A172 (cell line): Measurements from ENCODE around the gene PDZD2. TPM values are rescaled to one million over a fixed set of nuclear protein-coding genes. Genes with fewer than 3 reads are reported as not detected.

Experiments used
- DNase-seq: peaks from one replicate; pipeline ENCODE4 v3.0.0-alpha.2; 2015; ENCODE audit warnings: low spot score
- total RNA-seq: library from RNA; depleted of rRNA; stranded (reverse); fragments of >200 nt; shearing (Covaris generic); gene quantifications from 2 replicates; pipeline ENCODE4 v1.2.3, GENCODE V29; 2014; rRNA removed

Gene PDZD2
- total RNA-seq, 1 experiment from 2014 or later = 0.16 TPM

DNA sequence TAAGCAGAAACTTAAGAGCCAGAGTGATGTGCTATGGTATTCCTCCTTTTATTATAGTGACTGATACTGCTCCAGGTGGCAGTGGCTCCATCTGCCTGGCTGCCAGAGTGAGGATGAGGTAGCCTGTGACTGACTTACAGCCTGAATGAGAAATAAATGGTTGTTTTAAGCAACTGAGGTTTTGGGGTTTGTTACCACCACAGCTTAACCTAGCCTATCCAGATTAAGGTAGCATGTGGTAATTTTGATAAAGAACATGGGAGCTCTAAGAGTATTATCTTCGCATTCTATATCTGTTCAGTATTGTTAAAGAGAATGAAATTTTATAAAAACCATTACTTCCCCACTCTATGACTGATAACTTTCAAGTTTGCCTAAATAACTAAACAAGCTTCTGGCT is 496.2 kb downstream of the PDZD2 start:
- DNase-seq = no peak

DNA sequence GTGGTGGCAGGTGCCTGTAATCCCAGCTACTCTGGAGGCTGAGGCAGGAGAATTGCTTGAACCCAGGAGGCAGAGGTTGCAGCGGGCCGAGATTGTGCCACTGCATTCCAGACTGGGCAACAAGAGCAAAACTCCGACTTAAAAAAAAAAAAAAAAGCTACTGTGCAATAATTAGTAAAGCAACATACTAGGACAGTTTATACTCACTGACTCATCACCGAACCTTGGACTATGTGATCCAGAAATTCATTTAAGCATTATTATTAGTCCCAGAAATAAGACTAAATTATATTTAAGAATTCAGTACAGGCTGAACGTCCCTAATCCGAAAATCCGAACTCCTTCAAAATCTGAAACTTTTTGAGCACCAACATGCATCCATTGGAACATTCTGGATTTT is 497.4 kb downstream of the PDZD2 start:
- no peak for DNase-seq

DNA sequence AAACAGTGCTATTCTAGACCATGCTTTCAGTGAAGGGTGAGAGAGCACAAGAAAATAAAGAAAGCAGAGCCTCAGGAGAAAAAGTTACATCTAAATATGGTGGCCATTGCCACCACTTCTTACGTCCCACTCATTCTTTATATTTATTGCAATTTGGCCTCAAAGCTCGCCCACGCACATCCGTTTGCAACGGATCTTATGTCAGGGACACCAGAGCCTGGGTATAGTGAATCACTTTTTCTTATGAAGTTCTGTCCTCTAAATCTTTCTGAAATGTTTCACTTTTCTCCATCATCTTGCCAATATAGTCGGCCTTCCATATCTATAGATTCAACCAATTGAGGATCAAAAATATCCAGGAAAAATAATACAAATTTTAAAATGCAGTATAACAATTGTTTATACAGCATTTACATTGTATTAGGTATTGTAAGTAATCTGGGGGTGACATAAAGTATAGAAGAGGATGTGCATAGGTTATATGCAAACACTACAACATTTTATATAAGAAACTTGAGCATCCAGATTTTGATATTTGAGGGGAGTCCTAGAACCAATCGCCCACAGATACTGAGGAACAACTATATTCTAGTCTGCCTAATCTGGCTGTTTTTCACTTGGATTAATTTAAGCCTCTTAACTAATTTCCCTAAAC is 500.0 kb downstream of the PDZD2 start:
- DNase-seq = no peak

DNA sequence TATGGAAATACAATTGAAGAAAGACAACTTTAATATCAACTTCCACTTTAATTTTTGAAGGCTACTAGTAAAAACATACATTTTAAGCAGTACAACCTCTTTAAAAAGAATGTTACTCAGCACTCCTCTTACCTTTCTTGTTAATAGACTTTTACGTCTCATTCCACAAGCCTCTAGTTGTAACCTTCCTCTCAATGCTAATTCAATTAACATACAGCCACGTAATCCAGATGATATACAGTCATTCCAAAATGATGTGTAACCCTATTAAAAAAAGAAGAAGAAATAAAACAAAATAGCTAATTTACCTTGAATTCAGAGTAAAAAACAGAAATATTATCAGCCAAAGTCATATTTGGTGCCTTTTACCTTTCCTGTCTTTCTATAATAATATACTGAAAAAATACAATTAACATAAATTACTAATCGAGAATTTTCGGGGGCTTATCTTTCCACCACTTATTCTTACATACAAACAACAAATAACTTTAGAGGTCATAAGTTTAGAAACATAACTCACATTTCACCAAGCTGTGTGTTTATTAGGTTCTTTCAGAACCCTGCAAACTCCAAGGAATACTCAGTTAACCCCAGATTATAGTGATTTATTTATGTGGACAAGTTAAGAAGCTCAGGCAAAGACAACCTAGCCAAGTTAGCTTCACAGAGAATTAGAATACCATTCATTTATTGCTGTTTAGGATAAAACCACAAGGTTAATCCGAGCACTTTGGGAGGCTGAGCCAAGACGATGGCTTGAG is 504.9 kb downstream of the PDZD2 start:
- DNase-seq = peak; percentile 4

DNA sequence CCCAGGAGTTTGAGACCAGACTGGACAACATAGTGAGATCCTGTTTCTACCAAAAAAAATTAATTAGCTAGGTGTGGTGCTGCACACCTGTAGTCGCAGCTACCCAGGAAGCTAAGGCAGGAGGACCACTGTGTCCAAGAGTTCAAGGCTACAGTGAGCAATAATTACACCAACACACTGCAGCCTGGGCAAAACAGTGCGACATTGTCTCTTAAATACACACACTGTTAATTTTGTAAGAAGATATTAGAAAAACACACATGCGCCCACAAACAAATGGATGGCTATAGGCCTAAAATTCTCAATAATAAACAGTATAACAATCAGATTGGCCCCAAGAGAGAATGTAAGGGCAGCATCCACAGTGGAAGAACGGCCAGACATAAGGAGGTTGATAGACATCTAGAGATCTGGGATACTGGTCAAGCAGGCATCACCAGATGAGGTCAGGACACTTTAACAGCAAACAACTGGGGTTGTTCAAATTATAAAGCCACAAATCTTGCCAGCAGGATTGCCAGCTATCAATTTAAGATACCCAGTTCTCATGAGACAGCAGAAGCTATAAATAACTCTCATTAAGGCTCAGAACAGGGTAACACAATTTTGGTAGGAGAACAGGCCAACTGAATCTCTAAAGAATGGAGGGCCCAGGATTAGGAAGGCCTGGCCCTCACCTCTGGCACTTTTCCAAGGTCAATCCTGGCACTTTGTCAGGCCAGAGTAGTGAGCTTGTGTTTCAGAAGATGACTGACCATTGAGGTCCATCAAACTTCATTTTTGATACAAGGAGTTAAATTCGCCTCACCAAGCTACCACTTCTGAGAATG is 505.7 kb downstream of the PDZD2 start:
- no peak for DNase-seq

DNA sequence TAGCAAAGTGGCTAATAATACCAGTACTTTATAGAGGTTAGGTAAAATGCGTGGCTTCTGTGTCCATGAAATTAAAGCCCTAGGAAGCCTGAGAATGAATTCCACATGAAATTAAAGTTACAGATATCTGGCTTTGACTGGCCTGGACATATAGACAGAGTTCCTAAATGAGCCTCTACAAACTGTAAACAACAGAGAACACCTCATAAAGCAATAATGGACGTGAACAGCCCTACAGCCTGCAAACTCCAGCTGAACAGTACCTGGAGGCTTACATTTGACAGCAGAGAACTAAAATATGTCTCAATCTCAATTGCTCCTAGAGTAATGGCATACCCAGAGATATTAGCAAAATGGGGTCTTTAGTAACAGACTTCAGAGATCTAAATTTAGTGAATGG is 506.4 kb downstream of the PDZD2 start:
- DNase-seq = no peak

DNA sequence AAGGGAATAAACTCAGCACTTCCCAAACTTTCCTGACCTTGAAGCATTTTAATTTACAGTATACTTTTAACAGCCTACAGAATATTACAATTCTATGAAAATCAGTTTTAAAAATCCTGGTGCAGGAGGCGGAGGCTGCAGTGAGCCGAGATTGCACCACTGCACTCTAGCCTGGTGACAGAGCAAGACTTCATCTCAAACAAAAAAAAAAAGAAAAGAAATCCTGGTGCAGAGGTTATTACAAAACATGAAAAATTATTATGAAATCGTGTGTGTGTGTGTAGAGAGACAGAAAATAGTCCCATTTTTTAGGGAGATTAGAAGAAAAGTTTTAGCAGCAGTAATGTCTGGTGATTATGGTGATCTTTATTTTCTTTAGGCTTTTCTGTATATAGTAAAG is 508.3 kb downstream of the PDZD2 start:
- no peak for DNase-seq

DNA sequence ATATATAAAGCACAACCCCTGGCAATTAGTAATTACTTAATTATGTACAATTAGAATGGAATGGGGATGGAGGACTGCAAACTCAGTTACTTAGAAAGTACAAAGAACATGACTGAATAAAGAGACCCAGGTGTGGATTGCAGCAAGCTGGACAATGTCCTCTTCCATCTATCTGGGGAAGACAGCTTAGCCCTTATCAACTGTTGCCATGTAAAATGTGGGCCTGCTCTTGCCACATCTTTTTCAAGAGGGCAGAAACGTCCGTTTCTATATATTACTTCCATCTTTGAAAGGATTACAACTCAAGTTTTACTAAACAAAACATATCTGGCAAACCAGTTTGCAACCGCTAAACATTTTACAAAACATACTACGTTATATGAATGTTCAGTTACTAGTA is 509.0 kb downstream of the PDZD2 start:
- DNase-seq = no peak

DNA sequence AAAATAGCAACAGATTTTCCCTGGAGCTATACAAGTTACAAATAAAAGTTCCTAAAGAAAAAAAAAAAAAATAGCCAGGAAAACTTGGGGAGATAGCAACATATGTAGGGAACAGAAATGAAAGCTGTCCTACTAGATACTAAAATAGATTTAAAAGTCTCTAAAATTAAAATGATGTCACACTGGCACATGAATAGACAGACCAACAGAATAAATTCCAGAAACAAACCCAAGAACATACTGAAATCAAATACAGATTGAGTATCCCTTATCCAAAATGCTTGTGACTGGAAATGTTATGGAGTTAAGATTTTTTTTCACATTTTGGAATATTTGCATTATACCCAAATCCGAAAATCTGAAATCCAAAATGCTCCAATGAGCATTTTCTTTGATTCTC is 511.4 kb downstream of the PDZD2 start:
- no peak for DNase-seq

DNA sequence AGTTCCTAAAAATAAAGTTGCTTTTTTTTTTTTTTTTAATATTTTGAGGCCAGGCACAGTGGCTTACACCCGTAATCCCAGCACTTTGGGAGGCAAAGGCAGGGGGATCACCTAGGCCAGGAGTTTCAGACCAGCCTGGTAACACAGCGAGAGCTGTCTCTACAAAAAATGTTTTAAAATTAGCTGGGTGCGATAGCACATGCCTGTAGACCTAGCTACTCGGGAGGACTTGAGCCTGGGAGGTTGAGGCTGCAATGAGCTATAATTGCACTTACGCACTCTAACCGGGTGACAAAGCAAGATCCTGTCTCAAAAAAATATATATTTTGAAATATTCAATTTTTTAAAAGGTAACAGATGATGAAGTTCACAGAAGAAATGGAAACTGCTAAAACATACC is 512.3 kb downstream of the PDZD2 start:
- no peak for DNase-seq

DNA sequence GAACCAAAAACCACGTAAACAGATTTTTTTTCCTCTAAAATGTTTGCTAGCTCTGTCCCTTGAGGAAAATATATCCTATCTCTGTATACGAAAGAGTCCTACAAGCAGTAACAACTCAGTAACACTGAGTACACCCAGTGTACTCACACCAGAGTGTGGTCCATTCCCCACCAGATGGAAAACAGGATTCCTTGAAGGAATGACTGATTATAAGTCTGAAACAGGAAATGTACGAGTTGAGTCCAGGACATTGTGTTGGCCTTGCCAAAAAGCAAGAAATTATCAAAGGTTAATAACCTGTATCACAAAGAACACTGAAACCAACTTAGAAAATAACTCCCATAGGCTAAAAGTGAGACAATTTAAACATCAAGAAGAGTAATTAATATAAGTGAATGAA is 514.8 kb downstream of the PDZD2 start:
- DNase-seq = no peak

DNA sequence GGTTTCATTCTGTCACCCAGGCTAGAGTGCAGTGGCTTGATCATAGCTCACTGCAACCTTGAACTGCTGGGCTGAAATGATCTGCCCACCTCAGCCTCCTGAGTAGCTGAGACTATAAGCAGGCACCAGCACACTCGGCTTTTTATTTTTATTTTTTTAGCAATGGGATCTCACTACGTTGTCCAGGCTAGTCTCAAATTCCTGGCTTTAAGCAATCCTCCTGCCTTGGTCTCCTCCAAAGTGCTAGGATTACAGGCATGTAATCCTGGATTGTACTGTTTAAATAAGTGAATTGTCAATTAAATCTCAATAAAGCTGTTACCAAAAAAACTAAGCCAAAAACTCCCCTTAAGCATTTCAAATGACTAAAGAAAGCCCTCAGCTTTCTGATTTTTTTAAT is 516.3 kb downstream of the PDZD2 start:
- no peak for DNase-seq

DNA sequence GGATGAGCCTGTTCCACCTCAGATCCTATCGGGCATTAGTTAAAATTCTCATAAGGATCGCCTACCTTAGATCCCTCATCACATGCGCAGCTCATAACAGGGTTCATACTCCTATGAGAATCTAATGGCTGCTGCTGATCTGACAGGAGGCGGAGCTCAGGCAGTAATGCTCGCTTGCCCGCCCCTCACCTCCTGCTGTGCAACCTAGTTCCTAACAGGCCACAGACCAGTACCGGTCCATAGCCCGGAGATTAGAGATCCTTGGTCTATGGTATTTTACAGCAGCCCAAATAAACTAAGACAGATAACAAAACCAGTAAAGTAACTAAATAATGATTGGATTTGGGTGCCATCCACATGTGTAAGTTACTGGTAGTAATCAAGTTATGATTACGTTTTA is 517.7 kb downstream of the PDZD2 start:
- no peak for DNase-seq

DNA sequence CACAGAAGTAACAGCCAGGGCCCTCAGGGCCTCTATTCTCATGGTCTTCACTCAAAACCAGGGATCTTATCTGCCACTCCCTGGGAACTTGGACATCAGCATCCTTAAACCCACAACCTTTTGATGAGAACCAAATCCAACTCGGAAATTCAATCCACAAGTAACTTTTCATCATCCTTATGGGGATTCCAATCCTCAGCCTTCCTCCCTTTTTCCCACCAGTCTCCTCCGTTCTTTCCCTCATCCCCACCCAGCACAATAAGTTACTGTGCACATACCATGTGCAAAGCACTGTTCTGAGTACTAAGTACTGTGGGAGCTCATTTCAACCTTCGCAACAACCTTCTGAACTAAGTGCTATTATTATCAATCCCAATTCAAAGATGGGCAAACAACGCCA is 518.1 kb downstream of the PDZD2 start:
- no peak for DNase-seq

DNA sequence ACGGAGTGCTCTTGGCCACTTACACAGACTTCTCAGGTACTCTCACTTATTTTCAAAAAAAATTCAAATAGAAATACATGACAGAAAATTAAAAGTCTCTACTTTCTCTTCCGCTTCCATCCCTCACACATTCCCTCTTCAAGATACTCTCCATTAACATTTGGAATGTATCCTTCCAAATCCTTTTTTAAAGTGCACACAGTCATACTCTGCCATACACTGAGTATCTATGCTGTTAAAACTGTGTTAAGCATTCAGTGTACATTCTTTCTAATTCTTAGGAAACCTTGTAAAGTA is 519.7 kb downstream of the PDZD2 start:
- no peak for DNase-seq

DNA sequence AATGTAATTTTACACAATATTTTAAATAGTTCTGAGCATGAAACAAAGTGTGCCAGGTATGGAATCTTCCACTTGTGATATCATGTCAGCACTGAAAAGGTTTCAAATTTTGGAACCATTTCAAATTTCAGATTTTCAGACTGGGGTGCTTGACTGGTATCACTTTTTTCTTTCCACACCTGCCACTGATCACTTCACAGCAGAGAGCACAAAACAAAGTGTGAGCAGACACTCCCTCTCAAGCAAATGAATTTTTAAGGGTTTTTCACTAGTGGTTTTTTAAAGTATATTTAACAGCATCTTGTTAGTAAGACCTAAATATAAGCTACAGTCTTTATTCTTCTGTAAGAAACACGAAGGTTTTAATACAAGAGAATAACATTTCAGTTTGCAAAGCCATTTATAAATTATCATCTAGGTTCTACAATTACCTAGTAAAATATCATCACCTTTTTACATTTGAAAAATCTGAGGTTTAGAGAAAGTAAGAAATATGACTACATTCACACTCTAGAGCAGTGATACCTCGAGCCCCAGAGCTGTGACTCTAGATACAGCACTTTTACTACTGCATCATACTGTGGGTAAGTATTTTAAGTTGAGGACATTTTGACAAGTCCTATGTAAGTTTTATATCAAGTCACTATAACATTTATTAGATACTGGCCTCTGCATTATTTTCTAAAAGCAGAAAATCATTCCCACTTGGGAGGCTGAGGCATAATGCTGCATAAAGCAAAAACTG is 520.6 kb downstream of the PDZD2 start:
- no peak for DNase-seq

DNA sequence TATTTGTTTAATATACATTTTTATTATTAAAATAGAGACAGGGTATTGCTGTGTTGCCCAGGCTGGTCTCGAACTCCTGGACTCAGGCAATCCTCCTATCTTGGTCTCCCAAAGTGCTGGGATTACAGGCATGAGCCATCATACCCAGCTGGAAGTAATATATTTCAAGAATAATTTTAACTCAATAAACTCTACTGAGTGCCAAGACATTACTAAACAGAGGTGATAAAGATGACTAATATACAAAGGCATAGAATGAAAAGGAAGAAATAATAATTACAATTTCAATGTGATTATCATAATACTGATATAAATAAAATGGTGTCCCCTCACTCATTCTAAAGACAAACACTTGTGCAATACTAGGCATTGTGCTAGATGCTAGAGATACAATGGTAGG is 521.3 kb downstream of the PDZD2 start:
- no peak for DNase-seq

Other genes with a start within 250 kb of the PDZD2 start
- gene DROSHA, start 107.0 kb upstream of the PDZD2 start, total RNA-seq = 36.8 and 47.8 TPM in 2 replicates
- gene C5orf22, start 106.8 kb upstream of the PDZD2 start, total RNA-seq = 30.6 and 41.4 TPM in 2 replicates